Loucy (cell line): ENCODE measurements around the gene CACNG1.

Source experiments
- CTCF ChIP-seq: fragments of 200-600 bp; sonication (generic); conservative IDR thresholded peaks from 2 replicates; pipeline ENCODE4 v1.5.1; 2014; ENCODE audit warnings: mild to moderate bottlenecking, antibody characterized with exemption, low read length
- EZH2phosphoT487 ChIP-seq: fragments of 200-600 bp; IDR thresholded peaks from 2 replicates; pipeline ENCODE4 v1.6.1; 2018; ENCODE audit warnings: antibody characterized with exemption, mild to moderate bottlenecking, moderate library complexity, borderline replicate concordance

GRCh38 chr17:67072885-67073284 is 28.5 kb downstream of the CACNG1 start:
- TF ChIP-seq CTCF (no peak), EZH2phosphoT487 (no peak)
